RPMI7951 (cell line): ENCODE measurements around the gene TRIO. TPM values are rescaled to one million over a fixed set of nuclear protein-coding genes. Genes with fewer than 3 reads are reported as not detected.

Experiments used
- DNase-seq: peaks from one replicate; pipeline ENCODE4 v3.0.0-alpha.2; 2012; ENCODE audit warnings: low read depth
- total RNA-seq: library from RNA; depleted of rRNA; stranded (reverse); fragments of >200 nt; shearing (Covaris generic); gene quantifications from 2 replicates; pipeline ENCODE4 v1.2.3, GENCODE V29; 2014

Gene TRIO
- total RNA-seq, 1 experiment from 2014 or later = 34.0 TPM

GRCh38 chr5:14167211-14167845 is 24.2 kb downstream of the TRIO start:
- DNase-seq = peak; percentile 75

- no peak for DNase-seq
Observed at GRCh38 chr5:14168144-14168792, 25.1 kb downstream of the TRIO start.

- DNase-seq = no peak
Observed at GRCh38 chr5:14168793-14169262, 25.7 kb downstream of the TRIO start.

- no peak for DNase-seq
Observed at GRCh38 chr5:14171046-14171445, 27.9 kb downstream of the TRIO start.

- no peak for DNase-seq
Observed at GRCh38 chr5:14171621-14172020, 28.5 kb downstream of the TRIO start.

- DNase-seq = no peak
Observed at GRCh38 chr5:14172149-14172795, 29.1 kb downstream of the TRIO start.

GRCh38 chr5:14173377-14174229 is 30.5 kb downstream of the TRIO start:
- DNase-seq = no peak

GRCh38 chr5:14174230-14174636 is 31.1 kb downstream of the TRIO start:
- no peak for DNase-seq

GRCh38 chr5:14175381-14175780 is 32.2 kb downstream of the TRIO start:
- no peak for DNase-seq

- DNase-seq = no peak
Observed at GRCh38 chr5:14176888-14177287, 33.7 kb downstream of the TRIO start.

- DNase-seq = no peak
Observed at GRCh38 chr5:14177634-14178033, 34.5 kb downstream of the TRIO start.

GRCh38 chr5:14178091-14178490 is 34.9 kb downstream of the TRIO start:
- no peak for DNase-seq

GRCh38 chr5:14178671-14179211 is 35.6 kb downstream of the TRIO start:
- DNase-seq = peak; percentile 81

- no peak for DNase-seq
Observed at GRCh38 chr5:14179446-14179845, 36.3 kb downstream of the TRIO start.

- no peak for DNase-seq
Observed at GRCh38 chr5:14180437-14180836, 37.3 kb downstream of the TRIO start.

- no peak for DNase-seq
Observed at GRCh38 chr5:14181299-14181968, 38.3 kb downstream of the TRIO start.

- no peak for DNase-seq
Observed at GRCh38 chr5:14182761-14183160, 39.6 kb downstream of the TRIO start.

GRCh38 chr5:14183187-14183939 is 40.2 kb downstream of the TRIO start:
- DNase-seq = no peak

GRCh38 chr5:14184082-14184481 is 40.9 kb downstream of the TRIO start:
- no peak for DNase-seq

- peak; percentile 69 for DNase-seq
Observed at GRCh38 chr5:14184725-14185124, 41.6 kb downstream of the TRIO start.
